HG03196 (cell line): Measurements from ENCODE around the gene SLC12A7.
"Not testable (repeated sequence)": the region's sequence is repeated elsewhere in the genome, so short reads cannot be mapped to it uniquely, and the experiment has no call there.

Experiments used
- ATAC-seq: cut with Tn5 transposase; IDR thresholded peaks from one replicate; pipeline ENCODE4 v1.9.1; 2021; ENCODE audit not compliant: unreplicated experiment

The SLC12A7 gene

DNA sequence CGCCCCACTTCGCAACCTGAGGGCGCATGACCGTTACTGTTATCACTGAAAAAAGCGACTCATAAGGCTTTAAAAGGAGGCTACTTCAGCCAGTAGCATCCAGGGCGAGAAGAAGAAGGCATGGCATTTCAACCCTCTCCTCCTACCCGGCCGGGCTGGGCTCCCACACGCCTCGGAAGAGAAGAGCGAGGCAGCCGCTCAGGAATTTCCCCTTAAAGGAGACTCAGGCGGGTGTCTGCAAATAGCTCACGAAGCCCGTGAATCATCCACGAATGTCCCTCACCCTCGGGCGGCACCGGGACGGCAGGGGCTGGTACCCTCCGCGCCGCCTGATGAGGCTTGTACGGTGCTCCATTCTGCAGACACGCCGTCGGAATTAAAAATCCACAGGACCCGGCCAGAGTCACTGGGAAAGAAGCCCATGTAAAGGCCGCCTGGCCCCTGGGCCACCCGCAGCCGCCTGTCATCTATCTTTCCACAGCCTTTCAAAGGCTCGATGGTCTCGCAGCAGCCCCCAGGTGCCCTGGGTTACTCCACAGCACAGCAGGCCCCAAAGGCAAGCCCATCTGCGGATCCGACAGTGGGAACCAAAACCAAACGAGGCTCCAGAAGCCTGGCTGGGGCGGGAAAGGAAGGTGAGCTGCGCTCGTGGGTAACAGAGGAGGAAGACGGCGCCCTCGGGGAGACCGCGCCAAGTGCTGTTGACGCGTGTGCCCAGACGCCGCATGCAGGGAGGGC is 11.8 kb downstream of the SLC12A7 start:
- ATAC-seq = no peak

DNA sequence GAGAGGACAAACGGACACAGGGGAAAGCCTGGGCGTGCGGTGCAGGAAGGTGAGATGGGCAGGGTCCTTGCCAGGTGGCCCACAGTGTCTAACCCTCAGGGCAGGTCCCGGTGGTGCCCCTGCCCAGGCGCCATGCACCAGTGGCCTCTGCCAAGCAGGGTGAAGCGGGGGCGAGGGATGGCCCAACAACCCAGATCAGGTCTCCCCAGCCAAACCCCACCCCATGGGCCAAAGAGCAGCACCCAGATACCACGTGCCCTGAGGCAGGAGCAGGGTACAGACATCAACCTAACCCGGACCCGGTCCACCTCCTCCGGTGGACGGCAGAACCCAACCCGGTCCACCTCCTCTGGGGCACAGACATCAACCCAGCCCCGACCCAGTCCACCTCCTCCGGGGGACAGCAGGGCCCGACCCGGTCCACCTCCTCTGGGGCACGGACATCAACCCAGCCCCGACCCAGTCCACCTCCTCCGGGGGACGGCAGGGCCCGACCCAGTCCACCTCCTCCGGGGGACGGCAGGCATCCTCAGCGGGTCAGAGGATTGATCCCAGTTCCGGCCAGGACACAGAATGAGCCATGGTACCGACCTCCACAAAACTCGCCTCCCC is 12.8 kb downstream of the SLC12A7 start:
- ATAC-seq = no peak

DNA sequence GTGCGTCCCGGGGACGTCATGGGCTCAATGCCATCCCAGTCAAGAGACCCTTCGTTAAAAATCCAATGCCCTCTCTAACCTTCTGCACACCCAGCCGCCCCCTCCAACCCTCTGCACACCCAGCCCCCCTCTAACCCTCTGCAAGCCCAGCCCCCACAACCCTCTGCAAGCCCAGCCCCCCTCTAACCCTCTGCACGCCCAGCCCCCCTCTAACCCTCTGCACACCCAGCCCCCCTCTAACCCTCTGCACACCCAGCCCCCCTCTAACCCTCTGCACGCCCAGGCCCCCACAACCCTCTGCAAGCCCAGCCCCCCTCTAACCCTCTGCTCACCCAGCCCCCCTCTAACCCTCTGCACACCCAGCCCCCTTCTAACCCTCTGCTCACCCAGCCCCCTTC is 13.9 kb downstream of the SLC12A7 start:
- ATAC-seq = not testable (repeated sequence)

DNA sequence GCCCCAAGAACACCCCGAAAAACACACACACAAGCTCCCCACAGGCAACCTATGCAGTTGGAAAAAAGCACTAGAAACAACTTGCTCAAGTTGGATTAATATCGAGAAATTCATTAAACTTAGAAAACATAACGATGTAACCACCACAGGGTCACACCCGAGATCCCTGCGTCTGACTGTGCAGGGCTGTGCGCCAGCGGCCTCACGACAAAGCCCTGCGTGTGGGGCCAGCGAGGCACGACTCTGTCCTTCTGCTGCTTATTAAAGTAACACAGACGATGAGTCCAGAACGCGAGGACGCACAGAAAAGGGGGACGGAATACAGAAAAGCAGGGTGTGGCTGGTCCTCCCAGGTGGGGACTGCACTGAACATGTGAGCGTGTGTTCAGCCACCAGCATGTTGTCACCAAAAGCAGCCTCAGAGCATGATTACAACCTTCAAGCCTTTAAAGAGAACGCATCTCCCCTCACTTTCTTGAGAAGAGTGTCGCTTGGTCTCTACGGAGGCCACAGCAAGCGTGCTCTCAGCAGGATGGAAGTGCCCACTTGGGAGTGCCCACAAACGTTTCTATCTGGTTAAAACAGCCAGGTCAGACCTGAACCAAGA is 14.4 kb downstream of the SLC12A7 start:
- ATAC-seq = no peak

DNA sequence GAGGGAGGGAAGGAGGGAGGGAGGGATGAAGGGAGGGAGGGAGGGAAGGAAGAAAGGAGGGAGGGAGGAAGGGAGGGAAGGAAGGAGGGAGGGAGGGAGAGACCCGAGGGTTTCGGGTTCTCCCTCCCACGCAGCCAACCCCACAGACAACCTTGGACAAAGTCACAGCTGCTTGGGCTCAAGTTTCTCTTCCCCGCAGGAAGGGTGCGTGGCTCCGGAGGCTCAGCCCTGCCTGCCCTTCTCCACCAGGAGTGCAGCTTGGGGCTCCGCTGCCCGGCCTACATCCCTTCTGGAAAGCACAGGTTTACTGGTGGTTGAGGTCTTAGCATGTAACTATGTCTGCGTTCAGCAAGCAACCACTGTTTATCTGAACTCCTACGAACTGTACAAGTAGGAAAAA is 15.0 kb downstream of the SLC12A7 start:
- ATAC-seq = no peak

DNA sequence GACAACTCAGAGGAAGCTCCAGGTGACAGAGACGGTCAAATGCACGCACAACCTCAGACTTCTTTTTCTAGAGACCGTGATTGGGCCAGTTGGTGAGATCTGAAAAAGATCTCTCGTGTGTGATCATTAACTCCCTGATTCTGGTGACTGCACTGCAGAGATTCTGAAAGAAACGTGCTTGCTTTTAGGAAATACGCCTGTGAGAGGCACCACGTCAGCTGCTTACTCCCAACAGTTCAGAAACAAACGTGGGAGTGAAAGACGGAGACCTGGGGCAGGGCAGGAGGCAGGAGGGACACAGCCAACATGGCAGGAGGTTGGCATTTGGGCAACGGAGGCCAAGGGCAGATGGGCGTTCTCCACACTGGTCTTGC is 15.9 kb downstream of the SLC12A7 start:
- no peak for ATAC-seq

DNA sequence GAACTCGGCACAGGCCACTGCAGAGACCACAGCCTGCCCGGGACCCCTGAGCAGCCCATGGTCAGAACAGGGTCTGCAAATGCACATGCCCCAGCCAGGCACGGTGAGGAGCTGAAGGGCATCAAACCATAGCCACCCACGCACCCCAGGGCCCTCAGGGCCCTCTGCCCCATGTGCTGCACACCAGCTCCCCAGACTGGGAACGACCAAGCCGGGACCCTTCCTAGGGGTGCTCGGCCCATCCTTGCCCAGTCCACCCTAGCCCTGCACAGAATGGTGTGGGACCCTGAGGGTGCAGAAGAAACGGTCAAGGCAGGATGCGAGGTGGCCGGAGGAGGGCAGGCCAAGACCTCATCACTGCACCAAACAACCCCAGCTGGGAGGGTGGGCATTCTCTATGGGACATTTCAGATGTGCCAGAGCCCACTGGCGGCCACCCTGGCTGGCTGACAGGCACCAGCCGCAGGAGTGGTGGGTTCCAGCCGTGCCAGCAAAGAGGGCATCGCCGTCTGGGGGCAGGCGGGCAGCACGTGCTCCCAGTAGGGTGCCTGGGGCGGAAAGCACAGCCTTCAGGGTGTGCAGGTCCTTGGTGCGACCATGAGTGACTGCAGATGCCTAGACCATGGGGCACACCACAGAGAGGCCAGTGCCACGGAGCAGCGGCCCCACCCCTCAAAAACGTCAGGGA is 16.4 kb downstream of the SLC12A7 start:
- ATAC-seq = no peak

DNA sequence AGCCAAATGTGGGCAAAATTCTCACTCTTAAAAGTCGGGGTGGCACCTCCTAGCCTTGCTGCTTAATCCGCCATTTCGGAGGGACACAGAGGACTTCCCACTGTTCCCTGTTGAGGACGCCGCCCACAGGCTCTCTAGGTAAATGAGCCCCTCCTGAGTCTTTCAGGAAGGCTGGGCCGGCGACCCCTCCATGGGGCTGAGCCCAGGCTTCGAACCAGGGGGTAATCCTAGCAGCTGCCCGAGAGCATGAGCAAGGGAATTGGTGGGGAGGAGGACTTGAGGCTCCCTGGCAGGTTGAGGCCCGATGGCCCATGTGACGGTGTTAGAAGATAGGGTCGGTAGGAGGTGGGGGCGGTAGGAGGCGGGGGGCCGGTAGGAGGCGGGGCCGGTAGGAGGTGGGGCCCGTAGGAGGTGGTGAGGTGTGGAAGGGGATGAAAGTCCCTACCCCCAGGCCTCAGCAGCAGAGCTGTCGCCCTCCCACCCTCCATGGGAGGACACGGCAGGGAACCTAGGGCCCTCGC is 17.1 kb downstream of the SLC12A7 start:
- ATAC-seq = no peak

DNA sequence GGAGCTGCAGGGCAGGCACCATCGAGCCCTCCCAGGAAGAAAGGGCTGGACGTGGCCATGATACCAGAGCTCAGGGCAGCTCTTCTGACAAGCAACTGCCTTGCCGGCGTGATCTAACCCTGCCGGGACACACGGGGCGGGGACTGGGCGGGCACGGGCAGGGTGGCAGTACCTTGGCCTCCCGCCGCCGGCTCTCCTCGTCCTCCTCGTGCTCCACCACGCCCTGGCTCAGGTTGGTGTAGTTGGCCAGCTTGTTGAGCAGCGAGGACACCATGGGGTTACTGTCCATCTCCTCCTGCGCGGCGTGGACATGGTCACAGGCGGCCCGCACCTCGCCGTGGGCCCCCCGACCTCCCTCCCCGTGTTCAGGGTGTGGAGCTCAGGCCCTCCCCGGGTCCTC is 18.5 kb downstream of the SLC12A7 start:
- no peak for ATAC-seq

DNA sequence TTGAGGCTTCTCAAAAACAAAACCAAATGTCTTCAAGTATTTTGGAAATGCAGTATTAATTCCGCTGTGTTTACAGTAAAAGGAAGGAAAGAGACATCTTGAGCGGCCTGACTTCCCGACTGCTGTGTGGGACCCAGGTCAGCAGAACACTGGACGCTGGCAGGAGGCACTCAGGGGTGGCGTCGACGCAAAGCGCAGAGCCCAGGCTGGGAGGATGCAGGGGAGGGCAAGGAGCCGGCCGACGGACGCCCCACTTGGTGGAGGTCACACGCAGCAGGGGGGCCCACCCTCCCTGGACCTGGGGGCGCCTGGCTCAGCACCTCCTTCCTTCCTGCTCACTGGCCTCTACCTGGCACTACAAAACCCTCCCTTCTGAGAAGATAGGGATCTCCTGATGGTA is 19.7 kb downstream of the SLC12A7 start:
- no peak for ATAC-seq

DNA sequence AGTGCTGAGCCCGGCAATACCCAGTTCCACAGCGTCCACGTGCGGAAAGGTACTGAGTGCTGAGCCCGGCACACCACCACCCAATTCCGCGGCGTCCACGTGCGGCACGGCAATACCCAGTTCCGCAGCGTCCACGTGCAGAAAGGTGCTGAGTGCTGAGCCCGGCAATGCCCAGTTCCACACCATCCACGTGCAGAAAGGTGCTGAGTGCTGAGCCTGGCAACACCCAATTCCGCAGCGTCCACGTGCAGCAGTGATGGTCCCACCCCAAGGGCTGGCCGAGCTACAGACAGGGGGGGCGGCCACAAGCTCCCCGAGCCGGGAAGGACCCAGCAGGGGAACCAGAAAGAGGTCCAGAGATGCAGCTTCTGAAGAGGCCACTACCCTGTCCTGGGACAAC is 20.2 kb downstream of the SLC12A7 start:
- ATAC-seq = no peak

DNA sequence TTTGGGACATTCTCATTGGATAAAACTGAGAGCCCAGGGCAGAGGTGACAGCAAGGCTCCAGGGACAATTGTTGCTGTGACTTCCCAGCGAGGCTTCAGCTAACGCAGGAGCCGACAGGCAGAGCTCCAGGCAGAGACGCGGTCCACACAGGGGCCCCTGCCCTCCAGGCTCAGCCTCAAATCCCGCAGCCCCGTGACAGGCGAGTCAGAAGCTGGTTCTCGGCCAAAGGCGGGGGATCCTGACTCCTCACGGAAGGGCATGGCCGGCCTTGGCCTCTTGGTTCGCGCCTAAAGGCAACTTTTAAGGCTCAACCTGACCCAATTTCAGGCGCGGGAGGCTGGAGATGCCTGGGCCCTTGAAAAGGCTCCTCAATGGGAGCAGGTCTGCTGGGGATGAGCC is 21.3 kb downstream of the SLC12A7 start:
- no peak for ATAC-seq

DNA sequence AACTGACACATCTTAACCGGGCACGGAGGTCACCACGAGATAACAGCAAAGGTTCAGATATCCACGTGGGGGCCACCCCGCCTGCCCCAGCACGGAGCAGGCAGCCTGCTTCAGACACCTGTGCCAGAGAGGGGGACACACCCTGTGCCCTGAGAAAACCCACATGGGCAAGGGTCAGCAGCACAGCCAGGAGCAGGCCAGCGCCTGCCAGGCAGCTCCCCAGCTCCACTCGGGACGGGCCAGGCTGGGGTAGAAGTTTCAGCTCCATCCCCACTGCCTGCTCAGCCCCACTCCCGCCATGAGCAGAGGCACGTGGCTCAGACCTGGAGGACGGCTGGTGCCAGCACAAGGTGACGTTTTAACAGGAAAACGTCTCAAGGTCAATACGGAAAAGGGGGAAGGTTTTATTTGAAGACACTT is 22.2 kb downstream of the SLC12A7 start:
- ATAC-seq = no peak

DNA sequence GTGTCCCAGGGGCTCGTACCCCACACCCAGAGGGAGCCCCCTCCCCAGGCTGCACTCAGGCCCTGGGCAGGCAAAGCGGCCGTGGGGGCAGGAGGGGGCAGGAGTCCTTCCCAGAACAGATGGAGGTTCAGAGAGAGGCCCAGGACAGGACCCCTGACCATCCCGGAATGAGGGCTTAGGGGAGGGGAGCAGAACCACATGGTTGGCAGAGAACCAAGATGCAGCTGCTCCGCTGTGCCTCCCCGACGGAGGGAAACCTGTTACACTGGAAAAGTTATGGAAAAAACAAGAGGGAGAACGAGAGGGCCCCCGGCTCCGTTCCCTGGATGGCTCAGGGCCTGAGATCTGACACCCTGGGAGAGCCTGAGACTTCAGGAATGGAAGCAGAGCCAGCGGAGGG is 22.7 kb downstream of the SLC12A7 start:
- no peak for ATAC-seq

DNA sequence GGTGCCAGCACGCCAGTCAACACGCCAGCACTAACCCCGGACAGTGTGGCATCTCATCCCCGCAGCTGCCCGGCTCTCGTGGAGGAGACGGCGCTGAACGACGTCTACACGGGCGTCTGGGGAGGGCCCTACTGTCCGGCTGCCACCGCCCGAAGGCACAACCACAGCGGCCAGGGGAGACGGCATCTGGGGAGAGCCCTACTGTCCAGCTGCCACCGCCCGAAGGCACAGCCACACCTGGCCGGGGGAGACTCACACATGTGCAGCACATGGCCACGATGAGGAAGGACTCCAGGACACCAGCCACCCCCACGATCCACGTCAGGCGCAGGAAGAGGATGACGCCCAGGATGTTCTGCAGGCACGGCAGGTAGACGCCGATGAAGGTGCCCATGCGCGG is 23.1 kb downstream of the SLC12A7 start:
- no peak for ATAC-seq

DNA sequence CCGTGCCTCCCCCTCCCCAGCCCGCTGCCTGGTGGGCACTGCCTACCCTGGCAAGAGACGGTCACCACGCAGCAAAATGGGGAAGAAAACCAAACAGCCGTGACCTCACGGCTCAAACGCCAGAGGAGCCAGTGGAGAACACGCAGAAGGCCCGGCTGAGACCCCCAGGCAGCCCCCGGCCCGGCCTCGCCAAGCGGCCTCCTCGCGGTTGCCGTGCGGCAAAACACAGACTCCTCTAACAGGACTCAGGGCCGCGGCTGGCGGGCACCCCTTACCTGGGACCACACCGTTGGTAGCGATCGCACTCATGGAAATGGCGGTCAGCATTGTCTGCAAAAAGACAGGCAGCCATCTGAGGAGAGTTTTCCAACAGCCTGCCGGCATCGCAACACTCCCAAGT is 23.8 kb downstream of the SLC12A7 start:
- ATAC-seq = no peak

DNA sequence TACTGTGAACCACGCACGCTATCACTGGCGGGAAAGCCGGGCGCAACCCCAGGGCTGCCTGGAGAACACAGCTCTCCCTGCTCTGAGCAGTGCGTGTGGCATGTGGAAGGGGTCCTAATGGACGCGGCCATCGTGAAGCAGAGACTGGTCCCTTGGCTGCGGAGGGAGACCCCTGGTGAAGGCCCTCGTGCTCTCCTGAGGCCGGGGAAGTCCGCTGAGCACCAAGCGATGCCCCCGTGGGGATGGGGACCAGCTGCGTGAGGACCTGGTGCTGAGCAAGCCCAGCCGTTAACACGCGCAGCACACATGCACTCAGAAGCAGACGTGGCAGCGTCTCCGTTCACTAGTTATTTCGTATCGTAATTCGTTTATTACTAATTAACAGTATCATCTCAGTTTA is 24.4 kb downstream of the SLC12A7 start:
- ATAC-seq = no peak

DNA sequence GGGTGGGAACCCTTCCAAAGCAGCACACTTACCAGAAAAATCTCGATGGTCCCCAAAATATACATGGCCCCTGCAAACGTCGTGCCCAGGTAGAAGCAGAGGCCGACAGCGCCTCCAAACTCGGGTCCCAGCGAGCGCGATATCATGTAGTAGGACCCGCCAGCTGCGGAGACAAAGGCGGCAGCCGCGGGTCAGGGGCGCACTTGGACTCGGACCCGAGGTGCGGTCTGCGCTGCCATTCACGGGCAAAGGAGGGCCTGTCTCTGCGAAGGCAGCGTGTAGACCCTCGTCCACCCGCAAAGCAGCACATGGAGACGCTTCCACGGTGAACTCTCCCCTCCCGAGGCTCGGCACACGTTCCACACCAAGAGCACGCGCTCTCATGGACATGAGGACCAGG is 25.0 kb downstream of the SLC12A7 start:
- ATAC-seq = no peak

DNA sequence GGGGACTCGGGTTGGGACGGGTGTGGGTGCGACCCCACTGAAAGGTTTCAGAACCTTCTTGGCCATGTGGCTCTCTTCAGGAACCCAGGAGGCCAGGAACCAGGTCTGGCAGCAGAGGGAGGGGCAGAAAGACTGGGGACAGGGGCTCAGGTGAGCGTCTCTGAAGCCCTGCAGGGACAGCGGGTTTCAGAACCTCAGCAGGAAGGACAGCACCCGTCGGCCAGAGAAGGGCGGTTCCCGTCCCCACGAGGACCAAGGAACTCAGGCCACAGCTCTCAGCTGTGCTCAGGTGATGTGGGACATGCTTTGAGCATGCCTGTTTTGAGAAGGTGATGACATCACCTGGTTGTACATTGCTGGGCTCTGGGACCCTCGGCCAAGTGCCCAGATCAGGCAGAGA is 25.7 kb downstream of the SLC12A7 start:
- no peak for ATAC-seq

DNA sequence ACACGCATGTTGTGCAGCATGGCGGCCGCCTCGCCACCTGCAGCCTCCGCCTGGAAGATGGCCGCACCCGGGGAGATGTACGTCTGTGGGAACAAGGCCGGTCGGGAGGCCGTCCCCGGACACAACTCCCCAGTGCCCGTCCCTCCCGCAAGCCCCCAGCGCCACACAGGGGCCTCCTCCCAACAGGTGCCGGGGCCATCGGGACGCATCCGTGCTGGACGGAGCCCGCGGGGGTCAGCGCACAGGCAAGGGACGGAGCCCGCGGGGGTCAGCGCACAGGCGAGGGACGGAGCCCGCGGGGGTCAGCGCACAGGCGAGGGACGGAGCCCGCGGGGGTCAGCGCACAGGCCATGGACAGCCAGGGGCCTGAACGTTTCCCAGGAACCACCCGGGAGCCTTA is 26.5 kb downstream of the SLC12A7 start:
- ATAC-seq = no peak

DNA sequence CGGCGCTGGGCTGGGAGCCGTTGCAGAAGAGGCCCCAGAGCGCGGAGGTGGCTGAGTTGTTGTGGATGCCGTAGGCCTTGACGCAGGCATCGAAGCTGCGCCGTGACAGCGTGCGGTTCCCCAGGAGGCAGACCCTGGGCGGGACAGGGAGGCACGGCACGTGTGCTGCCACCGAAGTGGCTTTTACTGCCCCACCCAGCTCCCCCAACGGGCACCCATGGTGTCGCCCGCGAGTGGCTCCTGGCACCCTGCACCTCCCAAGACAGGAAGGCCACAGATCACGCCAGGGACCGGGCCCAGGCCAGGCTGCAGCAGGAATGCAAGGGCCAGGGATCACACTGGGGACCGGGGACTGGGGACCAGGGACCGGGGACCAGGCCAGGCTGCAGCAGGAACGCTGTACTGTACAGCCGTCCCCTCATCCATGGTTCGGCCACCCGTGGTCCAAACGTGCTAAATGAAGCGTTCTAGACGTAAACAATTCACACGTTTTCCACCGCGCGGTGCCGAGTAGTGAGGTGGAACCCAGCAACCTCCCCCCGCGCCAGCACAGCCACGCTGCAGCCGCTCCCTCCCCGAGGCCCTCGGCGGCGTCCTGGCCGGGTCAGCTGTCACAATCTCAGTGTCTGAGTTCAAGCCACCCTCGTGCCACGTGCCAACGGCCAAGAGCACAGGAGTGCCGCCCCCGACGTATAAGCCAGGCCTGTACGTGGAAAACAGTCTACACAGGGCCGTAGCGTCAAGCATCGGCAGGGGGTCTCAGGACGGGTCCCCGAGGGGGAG is 27.8 kb downstream of the SLC12A7 start:
- ATAC-seq = no peak
